Measurements from ENCODE around the gene PROCA1.

DNA sequence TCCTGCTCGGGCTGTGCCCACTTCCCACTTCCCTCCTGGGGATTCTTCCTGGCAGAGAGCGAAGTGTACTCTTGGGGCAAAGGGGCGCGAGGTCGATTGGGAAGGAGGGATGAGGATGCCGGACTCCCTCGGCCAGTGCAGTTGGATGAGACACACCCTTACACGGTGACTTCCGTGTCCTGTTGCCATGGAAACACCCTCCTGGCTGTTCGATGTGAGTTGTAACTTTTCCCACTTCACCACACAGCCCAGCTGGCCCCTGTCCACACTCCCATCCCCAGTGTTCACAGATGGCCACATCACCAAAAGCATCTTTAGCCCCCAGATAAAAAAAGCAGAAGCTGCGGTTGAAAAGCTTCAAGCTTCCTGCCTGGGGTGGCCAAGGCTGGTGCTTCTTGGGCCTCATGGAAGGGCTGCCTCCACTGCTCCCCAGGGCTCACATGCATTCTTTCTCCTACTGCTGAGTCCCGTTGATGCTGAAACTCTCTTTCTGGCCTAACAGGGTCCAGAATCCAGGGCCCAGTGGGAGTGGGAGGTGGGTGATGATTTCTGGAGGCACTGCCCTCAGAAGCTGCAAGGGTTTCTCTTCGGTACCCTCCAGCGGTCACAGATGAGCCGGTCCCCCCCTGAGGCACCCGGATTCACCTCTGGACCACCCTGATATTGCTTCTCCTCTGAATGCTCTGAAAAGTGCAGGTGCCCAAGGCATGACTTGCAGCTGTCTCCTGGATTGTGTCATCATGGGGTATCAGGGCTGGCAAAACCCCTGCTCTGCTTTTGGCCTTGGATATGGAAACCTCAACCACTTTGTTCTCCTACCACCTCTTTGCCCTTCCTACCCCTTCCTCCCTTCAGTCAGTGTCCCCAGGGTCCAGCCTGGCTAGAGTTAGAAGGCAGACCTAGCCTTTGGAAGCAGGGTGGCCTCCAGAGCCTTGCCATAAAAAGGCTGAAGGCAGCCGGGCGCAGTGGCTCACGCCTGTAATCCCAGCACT is 30.0 kb upstream of the PROCA1 start:
- TF ChIP-seq, protein P1, sequence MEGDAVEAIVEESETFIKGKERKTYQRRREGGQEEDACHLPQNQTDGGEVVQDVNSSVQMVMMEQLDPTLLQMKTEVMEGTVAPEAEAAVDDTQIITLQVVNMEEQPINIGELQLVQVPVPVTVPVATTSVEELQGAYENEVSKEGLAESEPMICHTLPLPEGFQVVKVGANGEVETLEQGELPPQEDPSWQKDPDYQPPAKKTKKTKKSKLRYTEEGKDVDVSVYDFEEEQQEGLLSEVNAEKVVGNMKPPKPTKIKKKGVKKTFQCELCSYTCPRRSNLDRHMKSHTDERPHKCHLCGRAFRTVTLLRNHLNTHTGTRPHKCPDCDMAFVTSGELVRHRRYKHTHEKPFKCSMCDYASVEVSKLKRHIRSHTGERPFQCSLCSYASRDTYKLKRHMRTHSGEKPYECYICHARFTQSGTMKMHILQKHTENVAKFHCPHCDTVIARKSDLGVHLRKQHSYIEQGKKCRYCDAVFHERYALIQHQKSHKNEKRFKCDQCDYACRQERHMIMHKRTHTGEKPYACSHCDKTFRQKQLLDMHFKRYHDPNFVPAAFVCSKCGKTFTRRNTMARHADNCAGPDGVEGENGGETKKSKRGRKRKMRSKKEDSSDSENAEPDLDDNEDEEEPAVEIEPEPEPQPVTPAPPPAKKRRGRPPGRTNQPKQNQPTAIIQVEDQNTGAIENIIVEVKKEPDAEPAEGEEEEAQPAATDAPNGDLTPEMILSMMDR (IDR thresholded peaks at IDR 0.05), result no peak
- no peak for TF ChIP-seq POLR2A (IDR thresholded peaks at IDR 0.05)

Data from ovary (tissue), 3 donors.